HG03064 (cell line): Measurements from ENCODE around the gene NUDT4B.
A peak's percentile ranks its signal among the peaks of the same experiment; 100 is the strongest.
"Not testable (repeated sequence)": the region's sequence is repeated elsewhere in the genome, so short reads cannot be mapped to it uniquely, and the experiment has no call there.

Source experiments
- ATAC-seq: cut with Tn5 transposase; IDR thresholded peaks from one replicate; pipeline ENCODE4 v1.9.1; 2021; ENCODE audit warnings: low read depth; ENCODE audit not compliant: unreplicated experiment

Gene NUDT4B

GRCh38 chr1:148748563-148749334 lies at the start of gene NUDT4B:
NUDT4B (plus strand) TSS chr1:148748774; CDS start chr1:148748953, 179 bp downstream.
- ATAC-seq = not testable (repeated sequence)

GRCh38 chr1:148699357-148699756 lies 49.2 kb upstream of the NUDT4B start:
- ATAC-seq = not testable (repeated sequence)

GRCh38 chr1:148702242-148702641 lies 46.3 kb upstream of the NUDT4B start:
- not testable (repeated sequence) for ATAC-seq

GRCh38 chr1:148703973-148704591 lies 44.5 kb upstream of the NUDT4B start:
- not testable (repeated sequence) for ATAC-seq

- ATAC-seq = not testable (repeated sequence)
Observed at GRCh38 chr1:148705316-148705948, 43.1 kb upstream of the NUDT4B start.

- ATAC-seq = not testable (repeated sequence)
Observed at GRCh38 chr1:148708779-148709333, 39.7 kb upstream of the NUDT4B start.

GRCh38 chr1:148710772-148711523 lies 37.6 kb upstream of the NUDT4B start:
- ATAC-seq = not testable (repeated sequence)

- ATAC-seq = not testable (repeated sequence)
Observed at GRCh38 chr1:148712353-148712752, 36.2 kb upstream of the NUDT4B start.

- ATAC-seq = not testable (repeated sequence)
Observed at GRCh38 chr1:148715518-148715917, 33.1 kb upstream of the NUDT4B start.

GRCh38 chr1:148716966-148717520 lies 31.5 kb upstream of the NUDT4B start:
- not testable (repeated sequence) for ATAC-seq

GRCh38 chr1:148720918-148721317 lies 27.7 kb upstream of the NUDT4B start:
- ATAC-seq = not testable (repeated sequence)

- ATAC-seq = not testable (repeated sequence)
Observed at GRCh38 chr1:148722758-148723157, 25.8 kb upstream of the NUDT4B start.

- not testable (repeated sequence) for ATAC-seq
Observed at GRCh38 chr1:148723515-148723914, 25.1 kb upstream of the NUDT4B start.

GRCh38 chr1:148724872-148725271 lies 23.7 kb upstream of the NUDT4B start:
- ATAC-seq = not testable (repeated sequence)

- not testable (repeated sequence) for ATAC-seq
Observed at GRCh38 chr1:148727862-148728261, 20.7 kb upstream of the NUDT4B start.

GRCh38 chr1:148729128-148729527 lies 19.4 kb upstream of the NUDT4B start:
- ATAC-seq = peak; percentile 57

GRCh38 chr1:148729541-148729940 lies 19.0 kb upstream of the NUDT4B start:
- ATAC-seq = not testable (repeated sequence)

GRCh38 chr1:148732277-148732676 lies 16.3 kb upstream of the NUDT4B start:
- ATAC-seq = not testable (repeated sequence)

- peak; percentile 73 for ATAC-seq
Observed at GRCh38 chr1:148733585-148734310, 14.8 kb upstream of the NUDT4B start.
